GM12891 (cell line): Measurements from ENCODE around the gene GBF1.

ENCODE experiments used
- PAX5 ChIP-seq: IDR thresholded peaks from 2 replicates; pipeline ENCODE4 v1.6.1; 2011; ENCODE audit warnings: low read length, moderate library complexity, mild to moderate bottlenecking; ENCODE audit not compliant: insufficient read depth, severe bottlenecking
- POLR2A ChIP-seq: IDR thresholded peaks from 2 replicates; pipeline ENCODE4 v1.6.1; 2011; ENCODE audit warnings: low read depth, low read length, control low read depth
- POLR2AphosphoS5 ChIP-seq: IDR thresholded peaks from 2 replicates; pipeline ENCODE4 v1.6.1; 2011; ENCODE audit warnings: low read depth, low read length, control low read depth
- POU2F2 ChIP-seq: IDR thresholded peaks from 2 replicates; pipeline ENCODE4 v1.6.1; 2011; ENCODE audit warnings: low read depth, mild to moderate bottlenecking, control low read depth, low read length, moderate library complexity
- SPI1 ChIP-seq: IDR thresholded peaks from 2 replicates; pipeline ENCODE4 v1.6.1; 2011; ENCODE audit warnings: low read depth, low read length, control low read depth
- TAF1 ChIP-seq: IDR thresholded peaks from 2 replicates; pipeline ENCODE4 v1.6.1; 2011; ENCODE audit warnings: low read depth, low read length, control low read depth

DNA sequence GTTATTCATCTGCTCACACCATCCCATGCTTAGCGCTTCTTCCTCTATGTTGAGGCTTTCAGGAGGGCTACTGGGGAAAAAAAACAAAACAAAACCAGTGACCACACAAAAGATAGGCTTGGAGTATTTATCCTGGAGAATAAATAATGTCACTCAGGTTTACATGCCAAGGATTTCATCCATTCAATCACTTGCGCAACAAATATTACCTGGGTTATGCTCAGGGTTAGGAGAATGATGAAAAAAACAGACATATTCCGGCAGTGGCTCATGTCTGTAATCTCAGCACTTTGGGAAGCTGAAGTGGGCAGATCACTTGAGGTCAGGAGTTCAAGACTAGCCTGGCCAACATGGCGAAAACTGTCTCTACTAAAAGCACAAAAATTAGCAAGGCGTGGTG, 22.5 kb upstream of the GBF1 start:
- no peak for TF ChIP-seq POU2F2
- no peak for TF ChIP-seq POLR2A
- no peak for TF ChIP-seq POLR2AphosphoS5
- TF ChIP-seq PAX5: no peak
- no peak for TF ChIP-seq SPI1
- no peak for TF ChIP-seq TAF1
